Measurements from ENCODE around the gene CLIC5.
A peak's percentile ranks its signal among the peaks of the same experiment; 100 is the strongest.

The CLIC5 gene

GRCh38 chr6:45923831-45924391, 91.7 kb downstream of the CLIC5 start:
- no peak for DNase-seq

DNA sequence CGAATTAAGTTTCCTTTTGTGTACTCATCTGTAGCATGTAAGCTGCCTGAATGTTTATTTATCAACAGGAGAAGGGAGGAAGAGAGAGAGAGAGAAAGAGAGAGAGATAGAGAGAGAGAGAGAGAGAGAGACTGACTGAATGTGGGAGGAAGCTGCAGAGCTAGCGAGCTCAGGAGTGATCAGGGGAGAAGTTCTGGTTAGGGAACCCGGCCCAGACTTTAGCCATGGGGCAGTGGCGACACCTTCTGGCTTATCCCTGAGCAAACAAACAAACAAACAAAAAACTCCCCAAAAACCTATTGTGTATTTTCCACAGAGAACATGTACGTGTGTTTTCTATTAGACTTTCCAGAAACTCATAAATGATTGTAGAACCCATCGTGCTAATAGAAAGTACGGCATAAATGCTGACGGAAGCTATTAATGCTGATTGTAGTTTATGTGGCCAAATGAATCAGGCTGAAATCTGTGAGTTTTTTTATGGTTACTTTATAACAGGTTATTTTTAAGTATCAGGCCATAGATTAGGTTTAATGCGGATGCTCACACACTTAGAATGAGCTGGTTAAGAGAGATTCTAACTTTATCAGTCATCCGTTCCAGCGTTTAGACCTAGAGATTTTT, 92.8 kb downstream of the CLIC5 start:
- peak; percentile 69 to 71 for DNase-seq

- DNase-seq = no peak
Measured at GRCh38 chr6:45921691-45922281, 93.9 kb downstream of the CLIC5 start.

- DNase-seq = no peak
Measured at GRCh38 chr6:45920819-45921511, 94.7 kb downstream of the CLIC5 start.

DNA sequence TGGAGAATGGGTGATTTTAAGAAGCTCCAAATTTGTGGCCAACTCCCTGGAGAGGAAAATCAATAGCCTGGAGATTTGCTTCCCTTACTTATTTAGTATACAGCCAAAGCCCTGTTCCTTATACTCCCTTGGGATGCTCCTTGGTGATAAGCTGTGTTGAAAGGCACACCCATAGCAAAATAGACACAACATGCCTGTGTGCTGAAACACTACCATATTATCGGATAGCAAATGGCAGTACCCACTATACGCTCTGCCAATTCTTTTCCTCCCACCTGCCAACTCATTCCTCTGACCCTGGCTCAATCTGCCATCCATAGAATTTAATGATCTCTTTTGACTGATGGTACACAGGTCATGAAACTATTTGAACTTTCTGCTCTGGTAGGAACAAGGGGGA, 98.2 kb downstream of the CLIC5 start:
- DNase-seq = no peak

GRCh38 chr6:45916692-45917091, 99.0 kb downstream of the CLIC5 start:
- DNase-seq = no peak

- no peak for DNase-seq
Measured at GRCh38 chr6:45915780-45916468, 99.7 kb downstream of the CLIC5 start.

GRCh38 chr6:45911691-45912090, 104.0 kb downstream of the CLIC5 start:
- DNase-seq = no peak

DNA sequence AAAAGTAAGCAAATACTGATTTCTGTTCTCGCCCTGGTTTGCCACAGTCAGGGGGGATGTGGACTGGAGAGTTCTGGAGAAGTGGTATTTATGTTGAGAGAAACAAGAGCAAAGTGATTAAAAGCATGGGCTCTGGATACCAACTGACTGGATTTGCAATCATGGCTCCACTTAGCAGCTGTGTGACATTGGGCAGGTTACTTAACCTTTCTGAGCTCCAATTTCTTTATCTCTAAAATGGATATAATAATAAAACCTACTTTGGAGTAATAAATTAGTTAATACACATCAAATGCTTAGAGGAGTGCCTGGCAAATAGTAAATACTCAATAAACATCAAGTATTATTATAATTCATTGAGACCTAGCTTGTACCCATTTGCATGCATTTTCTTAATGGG, 111.7 kb downstream of the CLIC5 start:
- no peak for DNase-seq

DNA sequence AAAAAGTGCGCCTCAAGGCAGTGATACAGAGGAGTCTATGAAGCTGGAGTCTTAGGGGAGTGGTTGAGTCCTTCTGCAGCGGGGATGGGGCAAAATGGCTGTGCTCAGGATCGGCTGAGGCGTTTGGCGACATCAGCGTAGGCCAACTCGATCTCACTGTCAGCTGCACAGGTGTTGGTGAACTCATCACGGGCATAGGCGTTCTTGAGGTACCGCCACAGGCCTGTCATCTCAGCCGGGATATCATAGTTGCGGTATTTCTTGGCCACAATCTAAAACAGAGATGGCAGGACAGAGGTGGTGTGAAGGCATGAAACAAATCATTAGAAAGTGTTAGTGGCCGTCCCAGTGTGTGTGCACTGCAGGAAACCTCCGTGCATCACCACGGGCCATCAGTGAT, 112.7 kb downstream of the CLIC5 start:
- no peak for DNase-seq

DNA sequence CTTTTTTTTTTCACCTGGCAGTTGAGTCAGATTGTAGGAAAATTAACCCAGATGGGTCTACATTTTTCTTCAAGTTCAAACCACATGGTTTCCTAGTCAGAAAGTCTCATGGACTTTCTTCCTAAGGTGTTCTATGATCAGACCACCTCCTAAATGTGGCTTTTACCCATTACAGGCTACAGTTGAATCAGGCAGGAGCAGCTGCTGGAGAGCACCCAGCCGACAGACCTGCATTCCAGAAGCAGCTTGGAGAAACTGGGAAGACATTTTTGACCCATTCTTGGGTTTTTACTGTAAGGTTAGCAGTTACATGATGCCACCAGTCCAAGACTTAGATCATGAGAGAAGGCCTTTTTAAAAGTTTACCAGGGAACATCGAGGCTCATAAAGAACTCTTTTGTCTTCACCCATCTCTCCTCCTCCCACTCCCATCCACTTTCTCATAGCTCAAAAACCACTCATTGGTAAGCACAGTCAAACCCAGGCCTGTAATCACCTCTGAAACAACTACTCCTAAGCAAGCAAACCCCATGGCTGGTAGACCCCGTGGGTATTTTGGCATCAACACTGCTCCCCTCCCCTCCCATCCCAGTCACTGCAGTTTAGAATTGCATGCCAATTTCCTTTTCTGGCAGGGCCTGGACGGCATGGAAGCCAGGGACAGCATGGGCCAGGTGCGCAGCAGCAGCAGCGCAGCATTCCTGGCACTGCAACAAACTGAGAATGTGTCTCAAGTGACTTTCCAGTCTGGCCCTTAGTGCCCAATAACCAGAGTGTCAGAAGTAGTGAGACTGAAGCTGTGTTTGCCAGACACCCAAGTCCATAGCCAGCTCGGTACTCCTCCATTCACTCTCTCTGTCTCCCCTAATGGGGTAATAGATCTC, 113.7 kb downstream of the CLIC5 start:
- DNase-seq = no peak

DNA sequence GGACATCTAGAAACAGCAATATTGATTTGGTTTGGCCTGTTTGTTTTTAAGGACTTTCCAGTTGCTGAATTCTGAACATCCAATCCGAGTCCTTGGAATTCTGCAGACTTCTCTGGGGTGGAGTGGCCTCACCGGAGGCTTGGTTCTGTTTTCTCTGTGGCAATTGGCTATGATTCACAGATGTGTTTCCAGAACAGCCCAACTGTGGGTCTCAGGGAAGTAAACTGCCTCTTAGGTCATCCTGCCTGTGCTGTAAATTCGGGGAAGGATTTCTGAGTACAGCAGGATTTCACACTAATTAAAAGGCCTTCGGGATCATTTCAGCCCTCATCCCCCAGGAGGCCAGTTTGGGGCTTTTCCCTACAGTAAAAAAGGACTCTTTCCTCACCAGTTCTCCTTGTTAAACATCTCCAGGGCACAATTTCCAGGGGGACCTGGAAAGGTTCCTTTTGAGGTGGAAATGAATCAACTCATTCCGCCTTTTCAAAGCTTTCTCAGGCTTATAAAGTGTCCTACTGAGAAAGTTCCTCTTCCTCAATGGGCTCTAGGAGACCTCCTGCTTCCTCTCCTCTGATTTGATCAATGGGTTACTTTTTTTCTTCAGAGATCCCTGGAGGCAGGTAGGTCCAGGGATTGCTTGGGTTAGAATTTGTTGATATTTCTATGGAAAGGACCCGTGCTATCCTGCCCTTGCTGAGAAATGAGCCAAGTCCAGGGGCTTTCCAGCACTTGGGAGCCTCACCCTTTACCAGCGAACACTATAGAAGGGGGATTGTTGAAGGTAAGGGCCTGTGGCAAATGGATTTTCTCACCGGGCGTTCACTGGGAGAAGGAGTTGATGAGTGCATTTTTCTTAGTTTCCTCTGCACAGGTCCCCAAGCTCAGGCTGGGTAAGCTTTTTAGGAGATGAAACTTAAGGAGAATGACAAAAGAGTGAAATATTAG, 114.6 kb downstream of the CLIC5 start:
- no peak for DNase-seq

- no peak for DNase-seq
Measured at GRCh38 chr6:45899683-45899946, 116.0 kb downstream of the CLIC5 start.

DNA sequence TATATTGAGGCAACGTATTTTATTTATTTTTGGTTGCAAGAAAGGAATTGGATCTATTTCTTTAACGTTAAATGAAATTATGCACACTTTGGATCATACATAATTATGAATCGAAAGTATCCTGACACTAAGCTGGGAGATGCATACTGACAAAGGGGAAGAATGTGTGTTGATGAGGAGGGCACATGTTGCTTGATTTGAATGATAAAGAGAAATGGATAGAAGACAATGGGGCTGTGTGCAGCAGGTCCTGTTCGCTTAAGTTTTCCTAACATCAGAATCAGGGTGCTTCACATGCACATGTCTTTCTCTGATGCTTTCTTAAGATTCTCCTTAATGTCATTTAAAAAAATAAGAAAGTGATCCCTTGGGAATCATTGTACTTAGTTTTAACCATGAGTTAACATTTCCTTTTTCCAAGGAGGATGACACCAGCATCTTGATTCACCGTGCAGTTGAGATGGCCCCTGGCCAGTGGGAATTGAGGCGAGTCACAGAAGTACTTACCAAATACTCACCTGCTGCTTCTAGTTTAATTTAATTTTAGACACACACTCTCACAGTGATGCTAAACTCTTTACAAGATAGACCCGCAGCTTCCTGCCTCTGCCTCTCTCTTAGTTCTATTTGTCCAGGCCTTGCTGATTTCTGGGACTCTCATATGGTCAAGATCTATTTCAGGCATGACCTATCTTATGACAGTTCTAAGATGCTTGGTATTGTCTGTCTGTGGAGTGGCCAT, 116.5 kb downstream of the CLIC5 start:
- DNase-seq = no peak

- no peak for DNase-seq
Measured at GRCh38 chr6:45896783-45897441, 118.7 kb downstream of the CLIC5 start.

- DNase-seq = no peak
Measured at GRCh38 chr6:45895569-45895968, 120.1 kb downstream of the CLIC5 start.

DNA sequence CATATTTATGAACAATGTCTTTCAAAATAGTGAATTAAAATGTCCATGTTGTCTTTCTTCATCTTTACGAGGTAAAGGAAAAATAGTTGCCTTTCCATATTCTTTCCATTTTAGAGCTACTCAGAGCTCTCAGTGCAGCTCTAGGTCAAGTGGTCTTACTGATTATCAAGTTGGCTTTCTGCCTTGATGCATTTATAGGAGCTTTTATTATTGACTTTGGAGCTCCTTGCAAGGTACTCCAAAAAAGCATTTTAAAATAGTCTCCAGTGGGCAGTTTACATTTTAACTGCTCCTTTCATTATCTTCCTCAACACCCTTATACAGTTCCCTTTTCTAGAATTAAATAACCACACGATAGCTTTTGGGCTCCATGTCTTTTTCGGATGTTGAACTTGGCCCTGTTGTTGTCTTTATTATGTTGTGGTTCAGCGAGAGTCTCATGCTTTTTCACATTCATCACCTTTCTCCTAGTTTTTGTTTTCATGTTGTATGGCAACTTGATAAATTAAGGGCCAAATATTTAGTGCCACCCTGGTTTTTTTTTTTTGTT, 122.9 kb downstream of the CLIC5 start:
- DNase-seq = no peak

DNA sequence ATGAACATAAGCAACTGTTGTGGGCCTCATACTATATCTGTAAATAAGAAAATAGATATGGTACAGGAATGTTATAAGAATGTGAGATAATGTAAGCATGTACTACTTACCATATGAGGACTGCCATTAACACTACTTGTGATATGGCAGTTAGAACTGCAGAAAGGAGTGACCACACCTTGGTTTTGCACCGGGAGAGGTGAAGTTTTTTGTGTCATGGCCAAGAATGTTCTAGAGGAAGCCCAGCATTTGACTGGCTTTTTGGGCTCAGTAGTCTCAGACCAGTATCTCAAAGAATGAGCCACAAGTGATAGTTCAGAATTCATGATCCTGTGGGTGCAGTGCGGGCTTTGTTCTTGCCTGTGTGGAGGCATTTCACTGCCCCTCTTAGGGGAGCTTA, 123.5 kb downstream of the CLIC5 start:
- DNase-seq = no peak

DNA sequence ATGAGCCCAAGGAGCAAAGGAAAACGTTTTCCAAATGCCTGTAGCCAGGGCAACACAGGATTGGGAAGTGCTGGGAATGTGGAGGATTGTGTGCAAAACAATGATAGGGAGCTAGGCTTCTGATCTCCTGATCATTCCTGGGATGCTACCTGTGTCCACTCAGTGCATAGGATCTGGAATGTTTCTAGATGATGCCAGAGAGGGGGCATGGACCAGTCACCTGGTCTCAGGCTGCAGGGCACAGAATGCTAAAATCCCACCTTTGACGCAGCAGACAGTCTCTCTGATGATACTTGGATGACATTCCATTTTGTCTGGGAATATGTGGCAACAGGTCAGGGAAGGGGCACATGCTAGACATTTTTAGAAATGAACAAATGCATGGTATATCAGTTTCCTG, 128.9 kb downstream of the CLIC5 start:
- no peak for DNase-seq

DNA sequence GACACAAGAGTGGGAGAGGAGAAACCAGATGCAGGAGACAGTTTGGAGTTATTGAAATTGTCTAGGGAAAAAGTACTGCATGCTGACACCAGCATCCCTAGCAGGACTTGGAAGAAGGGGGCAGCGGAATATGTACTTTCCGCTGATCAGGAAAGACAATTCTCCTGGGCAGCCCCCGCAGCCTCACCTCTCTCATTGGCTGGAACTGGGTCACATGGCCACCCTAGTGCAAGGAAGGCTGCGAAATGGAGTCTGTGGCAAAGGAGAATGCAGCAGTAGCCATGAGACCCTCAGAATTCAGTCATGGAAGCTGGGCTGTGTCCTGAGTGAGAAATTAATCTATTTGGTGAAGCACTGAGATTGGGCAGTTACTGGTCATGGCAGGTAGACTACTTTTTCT, 131.3 kb downstream of the CLIC5 start:
- DNase-seq = no peak
